Measurements from ENCODE around the gene GALNT13.

The GALNT13 gene

GRCh38 chr2:153939124-153939796 lies 67.5 kb downstream of the GALNT13 start:
- no peak for DNase-seq (ENCODE audit: low read depth)
- H3K4me3 ChIP-seq (ENCODE audit: low read depth, low read length) = no peak overlapping the region

- no peak for DNase-seq (ENCODE audit: low read depth)
- no peak overlapping the region for H3K4me3 ChIP-seq (ENCODE audit: low read depth, low read length)
Measured at GRCh38 chr2:153940511-153940910, 68.8 kb downstream of the GALNT13 start.

- no peak overlapping the region for H3K4me3 ChIP-seq (ENCODE audit: low read depth, low read length)
- no peak for DNase-seq (ENCODE audit: low read depth)
Measured at GRCh38 chr2:153944800-153945199, 73.1 kb downstream of the GALNT13 start.

GRCh38 chr2:153946036-153946435 lies 74.3 kb downstream of the GALNT13 start:
- no peak for DNase-seq (ENCODE audit: low read depth)
- no peak overlapping the region for H3K4me3 ChIP-seq (ENCODE audit: low read depth, low read length)

- DNase-seq (ENCODE audit: low read depth) = no peak
- H3K4me3 ChIP-seq (ENCODE audit: low read depth, low read length) = no peak overlapping the region
Measured at GRCh38 chr2:153953761-153954160, 82.0 kb downstream of the GALNT13 start.

GRCh38 chr2:153963256-153963655 lies 91.5 kb downstream of the GALNT13 start:
- DNase-seq (ENCODE audit: low read depth) = no peak
- H3K4me3 ChIP-seq (ENCODE audit: low read depth, low read length) = no peak overlapping the region

GRCh38 chr2:153967248-153967973 lies 95.7 kb downstream of the GALNT13 start:
- DNase-seq (ENCODE audit: low read depth) = no peak
- no peak overlapping the region for H3K4me3 ChIP-seq (ENCODE audit: low read depth, low read length)

GRCh38 chr2:153971250-153971649 lies 99.5 kb downstream of the GALNT13 start:
- H3K4me3 ChIP-seq (ENCODE audit: low read depth, low read length) = no peak overlapping the region
- DNase-seq (ENCODE audit: low read depth) = no peak

GRCh38 chr2:153971855-153972254 lies 100.1 kb downstream of the GALNT13 start:
- no peak for DNase-seq (ENCODE audit: low read depth)
- H3K4me3 ChIP-seq (ENCODE audit: low read depth, low read length) = no peak overlapping the region

- no peak for DNase-seq (ENCODE audit: low read depth)
Measured at GRCh38 chr2:153972412-153972811, 100.7 kb downstream of the GALNT13 start.

GRCh38 chr2:153986488-153987229 lies 114.9 kb downstream of the GALNT13 start:
- no peak overlapping the region for H3K4me3 ChIP-seq (ENCODE audit: low read depth, low read length)
- no peak for DNase-seq (ENCODE audit: low read depth)

More at GRCh38 chr2:153972412-153972811, 100.7 kb downstream of the GALNT13 start:
- no peak overlapping the region for H3K4me3 ChIP-seq (ENCODE audit: low read depth, low read length)

- no peak overlapping the region for H3K4me3 ChIP-seq (ENCODE audit: low read depth, low read length)
- no peak for DNase-seq (ENCODE audit: low read depth)
Measured at GRCh38 chr2:153990771-153991170, 119.0 kb downstream of the GALNT13 start.

GRCh38 chr2:154013514-154013913 lies 141.8 kb downstream of the GALNT13 start:
- no peak for DNase-seq (ENCODE audit: low read depth)
- no peak overlapping the region for H3K4me3 ChIP-seq (ENCODE audit: low read depth, low read length)

- no peak for DNase-seq (ENCODE audit: low read depth)
Measured at GRCh38 chr2:154015233-154015632, 143.5 kb downstream of the GALNT13 start.

GRCh38 chr2:154029504-154029903 lies 157.8 kb downstream of the GALNT13 start:
- no peak overlapping the region for H3K4me3 ChIP-seq (ENCODE audit: low read depth, low read length)
- DNase-seq (ENCODE audit: low read depth) = no peak

More at GRCh38 chr2:154015233-154015632, 143.5 kb downstream of the GALNT13 start:
- no peak overlapping the region for H3K4me3 ChIP-seq (ENCODE audit: low read depth, low read length)

GRCh38 chr2:154032220-154032619 lies 160.5 kb downstream of the GALNT13 start:
- DNase-seq (ENCODE audit: low read depth) = no peak
- H3K4me3 ChIP-seq (ENCODE audit: low read depth, low read length) = no peak overlapping the region

GRCh38 chr2:154046493-154046892 lies 174.8 kb downstream of the GALNT13 start:
- no peak overlapping the region for H3K4me3 ChIP-seq (ENCODE audit: low read depth, low read length)
- no peak for DNase-seq (ENCODE audit: low read depth)

- no peak overlapping the region for H3K4me3 ChIP-seq (ENCODE audit: low read depth, low read length)
Measured at GRCh38 chr2:154048905-154049304, 177.2 kb downstream of the GALNT13 start.

GRCh38 chr2:154049561-154049960 lies 177.8 kb downstream of the GALNT13 start:
- no peak overlapping the region for H3K4me3 ChIP-seq (ENCODE audit: low read depth, low read length)
- DNase-seq (ENCODE audit: low read depth) = no peak

More at GRCh38 chr2:154048905-154049304, 177.2 kb downstream of the GALNT13 start:
- DNase-seq (ENCODE audit: low read depth) = no peak

GRCh38 chr2:154067124-154067523 lies 195.4 kb downstream of the GALNT13 start:
- no peak overlapping the region for H3K4me3 ChIP-seq (ENCODE audit: low read depth, low read length)
- no peak for DNase-seq (ENCODE audit: low read depth)
